Gastrocnemius medialis (tissue), 4 donors: ENCODE results near the gene PROS1. TPM values are rescaled to one million over a fixed set of nuclear protein-coding genes. Genes with fewer than 3 reads are reported as not detected.

Experiments used
- ATAC-seq, 2 donors: fragments of 150-250 bp; one replicate each; pipeline ENCODE4 v1.9.1; 2016
- DNase-seq, 2 donors: peaks; one replicate each; pipeline ENCODE4 v3.0.0-alpha.2; 2019
- H3K27ac ChIP-seq, 4 donors: fragments of 200-600 bp; sonication (generic); 1 replicate in 1 of 4; 2 replicates in 3 of 4; pipeline ENCODE4 v1.5.1; 2016 to 2018; ENCODE audit warnings: mild to moderate bottlenecking in 2 of 4, moderate library complexity in 1 of 4
- H3K27me3 ChIP-seq, 3 donors: fragments of 200-600 bp; sonication (generic) in 2 of 3; 1 replicate in 1 of 3; 2 replicates in 2 of 3; pipeline versions ENCODE4 v1.5.1 to v1.6.0; 2016 to 2019; ENCODE audit warnings: mild to moderate bottlenecking in 1 of 3, moderate library complexity in 1 of 3
- H3K36me3 ChIP-seq, 2 donors: fragments of 200-600 bp; sonication (generic) in 1 of 2; one replicate each; pipeline ENCODE4 v1.5.1; 2017 to 2018
- H3K4me1 ChIP-seq, 2 donors: fragments of 200-600 bp; sonication (generic) in 1 of 2; one replicate each; pipeline ENCODE4 v1.5.1; 2016 to 2017; ENCODE audit warnings: mild to moderate bottlenecking in 2 of 2
- H3K4me3 ChIP-seq, 4 donors: fragments of 200-600 bp; sonication (generic) in 3 of 4; 1 replicate in 1 of 4; 2 replicates in 3 of 4; pipeline ENCODE4 v1.5.1; 2016 to 2019; ENCODE audit warnings: mild to moderate bottlenecking in 2 of 4
- H3K9me3 ChIP-seq, 3 donors: fragments of 200-600 bp; sonication (generic) in 2 of 3; 1 replicate in 1 of 3; 2 replicates in 2 of 3; pipeline ENCODE4 v1.5.1; 2016 to 2019
- POLR2A ChIP-seq, 2 donors: fragments of 450-650 bp; IDR thresholded peaks; one replicate each; pipeline ENCODE4 v1.6.1; 2017; ENCODE audit warnings: antibody characterized with exemption in 2 of 2, mild to moderate bottlenecking in 2 of 2, moderate library complexity in 2 of 2
- in situ Hi-C, 4 donors: fragments of 200-750 bp; cut with MboI; loops; one replicate each; pipeline versions ENCODE4 v1.15.0 to v1.8.0; 2017; ENCODE audit warnings: low sequenced_read_pairs in 4 of 4
- intact Hi-C: fragments of 100-400 bp; cut with DNase I; formaldehyde crosslinking; loops from one replicate; pipeline ENCODE4 v1.15.1; 2023; ENCODE audit warnings: low total_unique reads
- total RNA-seq, 4 donors: library from RNA; depleted of rRNA; stranded (reverse); fragments of >200 nt; gene quantifications; one replicate each; pipeline versions ENCODE4 v1.1.0 to v1.2.3, GENCODE V29; 2016
- TF ChIP-seq, protein P1 (sequence below), 5 experiments: fragments of 450-650 bp in 3 of 5; fragments of 200-600 bp in 2 of 5; sonication (generic) in 2 of 5; IDR thresholded peaks in 4 of 5; conservative IDR thresholded peaks in 1 of 5; 1 replicate in 4 of 5; 2 replicates in 1 of 5; pipeline ENCODE4 v1.5.1; 2016 to 2019; ENCODE audit warnings: antibody characterized with exemption in 5 of 5, mild to moderate bottlenecking in 3 of 5, moderate library complexity in 3 of 5

The PROS1 gene
- total RNA-seq, 4 donors from 2014 or later = 5.0 to 8.3 (median 7.6) TPM

DNA sequence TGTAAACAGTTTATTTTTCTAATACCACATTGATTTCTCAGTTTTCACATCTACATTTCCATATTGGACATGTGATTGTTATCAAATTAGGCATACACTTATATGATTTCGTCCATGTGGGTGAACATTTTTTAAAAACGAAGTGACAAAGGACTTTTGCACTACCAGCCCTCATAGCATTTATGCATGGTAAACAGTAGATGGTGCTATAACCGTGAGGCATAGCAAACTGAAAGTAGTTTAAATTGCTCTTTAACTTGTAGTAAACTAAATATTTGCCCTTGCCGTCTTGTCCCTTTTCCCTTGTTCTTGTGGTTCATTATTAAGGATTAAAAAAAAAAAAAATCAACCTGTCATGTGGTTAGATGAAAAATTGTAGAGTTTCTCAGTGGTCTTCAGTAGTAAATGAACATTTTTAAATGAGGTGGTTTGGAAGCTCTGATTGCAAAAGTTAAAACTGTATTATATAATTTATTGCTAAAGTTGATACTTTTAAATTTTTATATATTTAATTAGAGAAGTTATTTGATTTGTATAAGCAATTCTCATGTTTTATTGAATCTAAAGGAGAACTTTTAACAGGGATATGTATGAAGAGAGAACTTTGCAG is 30.7 kb upstream of the PROS1 start:
- no peak for DNase-seq
- intact Hi-C loops = loop anchor here (1.0 kb wide), 1 partner anchor 65 kb away; no protein-coding TSS in a partner anchor
- in situ Hi-C loops = loop anchor here in 2 of 4 donors (10.0 kb wide), 1 partner anchor 60 kb away; the partner anchor contains the start of genes DHFR2 (in 2 of the 2) and NSUN3 (in 2 of the 2)
- Histone ChIP-seq H3K4me1 (peaks cover 0 to 4% of the 10 kb centered on the region in 2 donors), H3K9me3 (no peaks in the 10 kb centered on the region), H3K36me3 (no peaks in the 10 kb centered on the region), H3K4me3 (peak overlapping the region; percentile 21 to 47 (median 30)), H3K27ac (no peak overlapping the region), H3K27me3 (no peaks in the 10 kb centered on the region)
- TF ChIP-seq, protein P1, sequence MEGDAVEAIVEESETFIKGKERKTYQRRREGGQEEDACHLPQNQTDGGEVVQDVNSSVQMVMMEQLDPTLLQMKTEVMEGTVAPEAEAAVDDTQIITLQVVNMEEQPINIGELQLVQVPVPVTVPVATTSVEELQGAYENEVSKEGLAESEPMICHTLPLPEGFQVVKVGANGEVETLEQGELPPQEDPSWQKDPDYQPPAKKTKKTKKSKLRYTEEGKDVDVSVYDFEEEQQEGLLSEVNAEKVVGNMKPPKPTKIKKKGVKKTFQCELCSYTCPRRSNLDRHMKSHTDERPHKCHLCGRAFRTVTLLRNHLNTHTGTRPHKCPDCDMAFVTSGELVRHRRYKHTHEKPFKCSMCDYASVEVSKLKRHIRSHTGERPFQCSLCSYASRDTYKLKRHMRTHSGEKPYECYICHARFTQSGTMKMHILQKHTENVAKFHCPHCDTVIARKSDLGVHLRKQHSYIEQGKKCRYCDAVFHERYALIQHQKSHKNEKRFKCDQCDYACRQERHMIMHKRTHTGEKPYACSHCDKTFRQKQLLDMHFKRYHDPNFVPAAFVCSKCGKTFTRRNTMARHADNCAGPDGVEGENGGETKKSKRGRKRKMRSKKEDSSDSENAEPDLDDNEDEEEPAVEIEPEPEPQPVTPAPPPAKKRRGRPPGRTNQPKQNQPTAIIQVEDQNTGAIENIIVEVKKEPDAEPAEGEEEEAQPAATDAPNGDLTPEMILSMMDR (IDR thresholded peaks at IDR 0.05 in 4 of 5, conservative IDR thresholded peaks at IDR 0.05 in 1 of 5) = peak in 4 of 5 experiments; percentile 20 to 74 (median 65)
- TF ChIP-seq POLR2A (IDR thresholded peaks at IDR 0.05) = no peak
- ATAC-seq = peak; percentile 73 to 84

DNA sequence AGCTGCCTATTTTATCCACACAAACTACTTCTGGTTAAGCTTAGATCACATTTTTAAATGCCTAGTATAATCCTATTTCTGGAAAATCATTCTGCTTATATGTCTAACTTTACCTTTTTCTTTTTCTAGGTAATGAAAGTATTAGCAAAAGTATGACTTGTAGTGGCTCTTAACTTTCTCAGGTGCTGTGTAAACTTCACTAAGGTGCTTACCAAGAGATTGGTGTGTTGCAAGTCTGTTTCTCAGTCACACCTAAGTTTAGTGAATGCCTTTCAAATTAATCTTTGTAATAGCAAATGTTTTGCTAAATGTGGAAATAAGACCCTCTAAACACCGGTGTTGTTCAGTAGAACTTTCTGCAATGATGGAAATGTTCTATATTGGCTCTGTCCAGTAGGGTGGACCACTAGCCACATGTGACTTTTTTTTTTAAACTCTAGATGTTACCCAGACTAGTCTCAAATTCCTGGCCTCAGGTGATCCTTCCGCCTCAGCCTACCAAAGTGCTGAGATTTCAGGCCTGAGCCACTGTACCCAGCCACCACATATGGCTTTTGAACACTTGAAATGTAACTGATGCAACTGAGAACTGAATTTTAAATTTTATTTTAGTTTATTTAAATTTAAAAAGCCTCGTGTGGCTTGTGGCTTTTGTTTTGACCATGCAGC is 28.3 kb upstream of the PROS1 start:
- H3K27ac ChIP-seq = no peak overlapping the region
- DNase-seq (no peak), ATAC-seq (no peak)
- in situ Hi-C loops = loop anchor here in 2 of 4 donors (10.0 kb wide), 1 partner anchor 63 kb away; the partner anchor contains the start of genes DHFR2 (in 2 of the 2) and NSUN3 (in 2 of the 2)
- no peaks in the 10 kb centered on the region for H3K27me3 ChIP-seq
- peaks cover 0 to 4% of the 10 kb centered on the region in 2 donors for H3K4me1 ChIP-seq
- H3K4me3 ChIP-seq = no peak overlapping the region
- no peaks in the 10 kb centered on the region for H3K36me3 ChIP-seq
- H3K9me3 ChIP-seq = no peaks in the 10 kb centered on the region
- intact Hi-C loops = no loop called here
- TF ChIP-seq POLR2A (IDR thresholded peaks at IDR 0.05) = no peak
- TF ChIP-seq, protein P1 (IDR thresholded peaks at IDR 0.05 in 4 of 5, conservative IDR thresholded peaks at IDR 0.05 in 1 of 5) = no peak

DNA sequence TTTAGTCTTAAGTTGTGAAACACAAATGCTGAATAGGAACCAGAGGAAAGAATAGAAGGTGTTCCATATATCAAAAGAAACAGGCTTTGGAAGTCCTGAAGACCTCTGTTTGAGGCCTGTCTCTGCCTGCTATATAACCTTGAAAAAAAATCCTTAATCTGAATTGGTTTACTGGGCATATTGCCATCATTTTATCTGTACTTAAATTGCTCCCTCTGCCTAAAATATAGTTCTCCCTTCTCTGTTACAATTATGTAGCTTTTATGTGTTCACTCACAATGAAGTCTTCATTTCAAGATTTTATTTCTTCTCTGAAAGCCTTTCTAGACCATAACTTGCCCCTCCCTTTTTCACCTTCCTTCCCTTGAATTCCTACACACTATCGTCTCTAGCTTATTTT is 27.5 kb upstream of the PROS1 start:
- intact Hi-C loops (no loop called here), in situ Hi-C loops (loop anchor here in 2 of 4 donors (10.0 kb wide), 1 partner anchor 64 kb away; the partner anchor contains the start of genes DHFR2 (in 2 of the 2) and NSUN3 (in 2 of the 2))
- H3K36me3 ChIP-seq = no peaks in the 10 kb centered on the region

DNA sequence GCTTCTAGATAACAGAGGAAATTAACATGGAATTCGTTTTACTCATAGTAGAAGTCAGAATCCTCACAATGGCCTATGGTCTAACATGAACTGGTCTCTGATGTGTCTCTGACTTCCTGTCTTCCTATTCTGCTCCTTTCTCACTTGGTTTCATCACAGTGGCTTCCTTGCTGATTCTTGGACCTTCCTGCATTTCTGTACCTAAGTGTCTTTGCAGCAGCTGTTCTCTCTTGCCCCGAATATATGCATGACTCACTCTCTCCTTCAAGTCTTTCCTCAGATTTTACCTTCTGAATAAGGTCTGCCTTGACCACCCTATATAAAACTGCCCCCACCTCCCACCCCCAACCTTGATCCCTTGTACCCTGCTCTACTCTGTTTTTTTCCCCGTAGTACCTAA is 20.4 kb upstream of the PROS1 start:
- in situ Hi-C loops (no loop called here), intact Hi-C loops (no loop called here)
- H3K4me3 ChIP-seq = no peak overlapping the region
- TF ChIP-seq POLR2A (IDR thresholded peaks at IDR 0.05) = no peak
- TF ChIP-seq, protein P1 (IDR thresholded peaks at IDR 0.05 in 4 of 5, conservative IDR thresholded peaks at IDR 0.05 in 1 of 5) = no peak
- H3K36me3 ChIP-seq = no peaks in the 10 kb centered on the region
- ATAC-seq = no peak
- no peaks in the 10 kb centered on the region for H3K9me3 ChIP-seq
- no peaks in the 10 kb centered on the region for H3K4me1 ChIP-seq
- no peaks in the 10 kb centered on the region for H3K27me3 ChIP-seq
- DNase-seq = no peak
- no peak overlapping the region for H3K27ac ChIP-seq

More for the DNA sequence above, 27.5 kb upstream of the PROS1 start:
- H3K27ac ChIP-seq = no peak overlapping the region
- DNase-seq = no peak
- H3K4me1 ChIP-seq = peaks cover 0 to 4% of the 10 kb centered on the region in 2 donors
- H3K27me3 ChIP-seq = no peaks in the 10 kb centered on the region
- no peak overlapping the region for H3K4me3 ChIP-seq
- no peaks in the 10 kb centered on the region for H3K9me3 ChIP-seq
- no peak for ATAC-seq
- TF ChIP-seq, protein P1 (IDR thresholded peaks at IDR 0.05 in 4 of 5, conservative IDR thresholded peaks at IDR 0.05 in 1 of 5) = no peak
